MCF 10A (cell line): ENCODE data around the gene NDUFS6. TPM values are rescaled to one million over a fixed set of nuclear protein-coding genes. Genes with fewer than 3 reads are reported as not detected.

Experiments
- BruUV-seq: library from RNA; stranded (reverse); fragments of 400-500 nt; replicated peaks from 2 replicates; lab custom pipeline; 2021; lab: Mats Ljungman, UMichigan
- CTCF ChIA-PET: fragments of 300-600 bp; sonication (Branson Sonifier 250); formaldehyde crosslinking; extraction: SDS; loops from one replicate; lab custom pipeline; 2021; ENCODE audit warnings: antibody characterized with exemption, inconsistent platforms; lab: Yijun Ruan, JAX
- POLR2A ChIA-PET: fragments of 300-600, 350-650 bp; sonication (Branson Sonifier 250); formaldehyde crosslinking; extraction: SDS; loops from one replicate; lab custom pipeline; 2020; ENCODE audit warnings: antibody characterized with exemption, inconsistent platforms; lab: Yijun Ruan, JAX
- DNase-seq: peaks from one replicate; pipeline ENCODE4 v3.0.0-alpha.2; 2018; ENCODE audit not compliant: unreplicated experiment
- H3K27ac Mint-ChIP-seq: one replicate; pipeline ENCODE4 v1.8.0; 2022; ENCODE audit warnings: mild to moderate bottlenecking, low read depth, mixed read lengths; ENCODE audit not compliant: unreplicated experiment
- H3K27me3 Mint-ChIP-seq: one replicate; pipeline ENCODE4 v1.8.0; 2022; ENCODE audit warnings: mixed read lengths; ENCODE audit not compliant: insufficient read depth, unreplicated experiment
- H3K36me3 Mint-ChIP-seq: one replicate; pipeline ENCODE4 v1.8.0; 2022; ENCODE audit warnings: mild to moderate bottlenecking, moderate library complexity, mixed read lengths; ENCODE audit not compliant: insufficient read depth, unreplicated experiment
- H3K4me1 Mint-ChIP-seq: one replicate; pipeline ENCODE4 v1.8.0; 2022; ENCODE audit warnings: mixed read lengths; ENCODE audit not compliant: insufficient read depth, unreplicated experiment
- H3K4me3 Mint-ChIP-seq: one replicate; pipeline ENCODE4 v1.8.0; 2022; ENCODE audit warnings: mild to moderate bottlenecking, moderate library complexity, mixed read lengths; ENCODE audit not compliant: unreplicated experiment
- H3K9me3 Mint-ChIP-seq: one replicate; pipeline ENCODE4 v1.8.0; 2022; ENCODE audit warnings: mixed read lengths; ENCODE audit not compliant: unreplicated experiment
- CTCF ChIP-seq: fragments of 200-600 bp; IDR thresholded peaks from one replicate; pipeline ENCODE4 v1.8.0; 2022; ENCODE audit warnings: antibody characterized with exemption, mild to moderate bottlenecking; ENCODE audit not compliant: unreplicated experiment
- intact Hi-C: fragments of 100-400 bp; cut with micrococcal nuclease; formaldehyde crosslinking; loops from 2 replicates; pipeline ENCODE4 v1.14.1; 2022
- total RNA-seq: library from RNA; stranded (reverse); gene quantifications from 2 replicates; pipeline ENCODE4 v1.2.3, GENCODE V29; 2022

NDUFS6 gene
- total RNA-seq, 1 experiment from 2014 or later = 65.6 TPM

DNA sequence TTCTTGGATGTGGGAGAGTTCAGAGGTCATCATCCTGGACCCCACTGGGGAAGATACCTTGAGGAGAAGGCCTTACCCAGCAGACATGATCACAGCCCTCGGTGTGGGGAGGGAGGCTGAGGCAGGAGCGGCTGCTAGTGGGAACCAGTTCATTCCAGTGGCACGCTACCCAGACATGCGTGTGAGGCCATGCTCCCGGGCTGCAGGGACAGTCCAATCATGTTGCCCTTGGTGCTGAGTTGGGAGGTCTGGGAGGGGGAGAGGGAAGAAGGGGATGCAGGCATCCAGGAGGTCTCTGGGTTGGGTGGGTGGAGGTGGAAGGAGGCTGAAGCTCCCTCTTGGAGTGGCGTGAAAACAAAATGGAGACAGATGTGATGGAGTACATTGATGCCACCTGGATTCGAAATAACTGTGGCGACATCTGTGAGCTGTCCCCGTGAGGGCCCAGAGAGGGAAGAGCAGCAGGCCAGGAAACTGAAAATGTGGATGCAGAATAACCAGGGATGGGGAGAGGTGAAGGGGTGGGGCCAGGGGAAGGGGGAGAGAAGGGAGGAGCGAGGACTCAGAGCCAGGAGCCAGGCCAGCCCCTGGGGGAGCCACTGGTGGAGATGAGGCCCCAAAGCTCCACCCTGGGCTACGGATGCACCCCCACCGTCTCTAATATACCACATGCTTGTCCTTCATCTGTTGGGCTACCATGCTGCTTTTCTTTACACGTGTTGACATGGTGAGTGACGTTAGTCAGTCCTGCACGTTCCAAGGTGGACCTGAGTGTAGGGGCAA lies 16.2 kb downstream of the NDUFS6 start:
- BruUV-seq = no TSS peak
- peaks cover 91% of the 10 kb centered on the region for H3K36me3 Mint-ChIP-seq

GRCh38 chr5:1818784-1819183 lies 17.6 kb downstream of the NDUFS6 start:
- H3K36me3 Mint-ChIP-seq = peaks cover 89% of the 10 kb centered on the region

More for the DNA sequence above, 16.2 kb downstream of the NDUFS6 start:
- Mint-ChIP-seq H3K9me3 (no peaks in the 10 kb centered on the region), H3K27ac (no peak overlapping the region), H3K4me1 (no peaks in the 10 kb centered on the region), H3K4me3 (no peak overlapping the region), H3K27me3 (no peaks in the 10 kb centered on the region)
- intact Hi-C loops = no loop called here
- ChIA-PET CTCF (no interaction called here), POLR2A (interaction anchor here (0.7 kb wide), 1 partner anchor 13 kb away, joined by 3 read pairs; no protein-coding TSS in a partner anchor)
- DNase-seq = no peak
- no peak for TF ChIP-seq CTCF

DNA sequence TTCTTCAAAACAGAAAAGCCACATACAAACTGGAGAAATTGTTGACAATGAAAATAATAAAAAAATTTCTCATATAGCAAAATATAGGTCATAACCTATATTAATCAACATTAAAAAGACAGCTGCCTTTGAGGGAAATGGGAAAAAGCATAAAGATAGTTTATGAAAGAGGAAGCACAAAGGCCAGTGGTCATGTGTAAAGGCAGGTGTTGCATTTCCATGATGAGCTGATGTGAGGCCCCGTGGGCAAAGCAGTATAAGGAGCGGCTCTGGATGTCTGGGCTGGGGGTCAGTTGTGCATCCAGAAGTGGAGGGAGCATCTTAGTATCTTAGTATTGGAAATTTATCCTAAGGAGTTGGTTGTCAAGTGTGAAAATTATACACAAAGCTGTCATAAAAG lies 18.3 kb downstream of the NDUFS6 start:
- BruUV-seq = no TSS peak
- ChIA-PET POLR2A (interaction anchor here (0.6 to 2.1 kb wide), 3 partner anchors 11 to 1374 kb away, joined by 3 to 6 read pairs (median 4); partner anchors contain the start of gene NDUFS6), CTCF (interaction anchor here (0.6 kb wide), 1 partner anchor 1498 kb away, joined by 3 read pairs; no protein-coding TSS in a partner anchor)
- Mint-ChIP-seq H3K36me3 (peaks cover 89% of the 10 kb centered on the region), H3K27me3 (no peaks in the 10 kb centered on the region), H3K4me1 (no peaks in the 10 kb centered on the region), H3K9me3 (no peaks in the 10 kb centered on the region), H3K27ac (no peak overlapping the region), H3K4me3 (no peak overlapping the region)
- no peak for TF ChIP-seq CTCF
- intact Hi-C loops = no loop called here
- no peak for DNase-seq

More at GRCh38 chr5:1818784-1819183, 17.6 kb downstream of the NDUFS6 start:
- BruUV-seq = no TSS peak
- H3K4me3 Mint-ChIP-seq = no peak overlapping the region
- no peak for TF ChIP-seq CTCF
- H3K27ac Mint-ChIP-seq = no peak overlapping the region
- CTCF ChIA-PET = interaction anchor here (0.6 kb wide), 2 partner anchors 44 to 849 kb away, joined by 3 read pairs; no protein-coding TSS in a partner anchor
- POLR2A ChIA-PET = interaction anchor here (0.7 to 2.1 kb wide), 2 partner anchors 10 to 1373 kb away, joined by 3 to 6 read pairs; no protein-coding TSS in a partner anchor
- no peaks in the 10 kb centered on the region for H3K27me3 Mint-ChIP-seq
- intact Hi-C loops = no loop called here
- DNase-seq = no peak
- H3K4me1 Mint-ChIP-seq = no peaks in the 10 kb centered on the region
- H3K9me3 Mint-ChIP-seq = no peaks in the 10 kb centered on the region

DNA sequence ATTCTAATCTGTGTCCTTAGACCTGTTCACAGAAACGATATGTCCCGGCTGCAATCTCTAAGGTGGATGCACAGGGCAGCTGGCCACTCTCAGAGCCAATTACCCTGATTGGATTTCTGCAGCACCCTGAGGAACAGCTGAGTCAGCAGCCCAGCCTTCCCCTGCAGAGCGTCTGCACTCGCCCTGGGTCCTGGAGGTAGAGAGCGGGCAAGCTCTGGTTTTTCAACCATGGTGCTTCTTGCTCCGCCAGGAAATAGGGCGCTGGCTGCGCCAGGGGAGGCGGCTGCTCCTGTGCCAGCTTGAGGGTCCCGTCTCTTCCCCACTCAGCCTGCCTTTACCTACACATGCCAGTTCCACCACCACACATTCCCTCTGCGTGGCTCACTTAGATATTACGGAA lies 19.2 kb downstream of the NDUFS6 start:
- intact Hi-C loops = no loop called here
- H3K27me3 Mint-ChIP-seq = no peaks in the 10 kb centered on the region
- H3K27ac Mint-ChIP-seq = no peak overlapping the region
- CTCF ChIA-PET = interaction anchor here (0.7 kb wide), 1 partner anchor 12 kb away, joined by 3 read pairs; no protein-coding TSS in a partner anchor
- no peak overlapping the region for H3K4me3 Mint-ChIP-seq
- no peaks in the 10 kb centered on the region for H3K4me1 Mint-ChIP-seq
- H3K9me3 Mint-ChIP-seq = no peaks in the 10 kb centered on the region
- POLR2A ChIA-PET = interaction anchor here (0.6 to 2.1 kb wide), 3 partner anchors 12 to 46 kb away, joined by 3 to 6 read pairs (median 4); partner anchors contain the start of gene NDUFS6
- no TSS peak for BruUV-seq
- peaks cover 81% of the 10 kb centered on the region for H3K36me3 Mint-ChIP-seq
- TF ChIP-seq CTCF = no peak
- no peak for DNase-seq
